HL-60/S4 (cell line): ENCODE measurements around the gene FETUB.

Source experiments
- in situ Hi-C: fragments of 300-500 bp; cut with MboI; formaldehyde crosslinking; loops from 2 replicates; pipeline ENCODE4 v1.14.3; 2022; ENCODE audit warnings: low sequenced_read_pairs

FETUB gene

DNA sequence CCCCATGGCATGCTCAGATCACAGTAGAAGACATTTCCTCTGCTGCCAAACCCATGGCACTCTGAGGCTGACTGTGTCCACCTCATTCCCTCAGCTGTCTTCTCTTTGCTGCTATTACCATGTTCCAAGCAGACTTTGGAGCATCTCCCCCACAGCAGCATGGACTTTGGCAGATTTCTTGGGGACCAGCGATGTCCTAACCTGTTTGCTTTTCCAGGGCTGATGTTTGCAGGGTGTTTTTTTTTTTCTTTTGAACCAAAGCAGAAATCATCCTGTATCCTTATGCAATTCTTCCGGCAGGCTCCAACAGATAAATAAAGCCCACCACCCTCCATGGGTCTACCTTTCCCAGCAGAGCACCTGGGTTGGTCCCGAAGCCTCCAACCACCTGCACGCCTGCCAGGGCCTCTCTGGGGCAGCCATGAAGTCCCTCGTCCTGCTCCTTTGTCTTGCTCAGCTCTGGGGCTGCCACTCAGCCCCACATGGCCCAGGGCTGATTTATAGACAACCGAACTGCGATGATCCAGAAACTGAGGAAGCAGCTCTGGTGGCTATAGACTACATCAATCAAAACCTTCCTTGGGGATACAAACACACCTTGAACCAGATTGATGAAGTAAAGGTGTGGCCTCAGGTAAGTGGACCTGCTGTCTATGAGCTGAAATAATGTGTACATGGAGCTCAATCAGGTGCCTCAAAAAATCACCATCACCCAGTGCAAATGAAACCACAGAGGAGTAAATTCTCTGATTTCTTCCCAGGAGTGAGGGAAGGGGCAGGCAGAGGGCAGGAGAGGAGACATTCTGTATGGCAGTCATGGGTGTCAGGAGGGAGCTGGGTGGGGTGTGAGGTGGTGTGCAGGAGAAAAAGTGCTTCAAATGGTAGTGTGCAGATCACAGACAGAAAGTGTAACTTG, 27.2 kb upstream of the FETUB start, which contains the start of gene AHSG:
TSS of gene AHSG (plus strand) at position 340 of the 916 bp plus-strand sequence. CDS start at position 422, 82 bp downstream.
- in situ Hi-C loops = loop anchor here (25.0 kb wide), 1 partner anchor 199 kb away; the partner anchor contains the start of gene RFC4

DNA sequence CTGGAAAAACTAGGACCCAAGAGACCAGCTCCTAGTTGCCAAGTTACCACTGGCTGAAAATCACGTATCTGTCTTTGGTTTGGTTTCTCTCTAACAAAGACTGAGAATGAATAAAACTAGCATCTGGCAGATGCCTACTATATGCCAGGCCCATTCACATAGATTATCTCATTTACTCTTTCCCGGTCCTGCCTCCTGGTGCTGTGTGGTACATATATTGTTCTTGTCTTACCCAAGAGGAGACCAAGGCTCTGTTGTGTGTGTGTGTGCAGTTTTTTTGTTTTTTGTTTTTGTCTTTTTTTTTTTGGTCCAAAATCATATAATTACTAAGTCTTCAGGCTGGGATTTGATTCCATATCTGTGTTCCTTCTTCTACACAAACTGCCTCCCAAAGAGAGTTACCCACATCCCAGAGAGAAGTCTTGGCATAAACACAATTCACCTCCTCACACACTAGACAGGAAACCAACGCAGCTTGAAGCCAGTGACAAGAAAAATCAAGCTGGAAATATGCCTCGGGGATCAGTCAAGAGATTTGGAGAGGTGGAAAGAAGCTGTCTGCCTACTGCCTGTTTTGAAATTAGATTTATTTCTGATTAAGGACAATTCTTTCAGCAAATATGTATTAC, 26.4 kb upstream of the FETUB start:
- in situ Hi-C loops = loop anchor here (25.0 kb wide), 1 partner anchor 199 kb away; the partner anchor contains the start of gene RFC4

DNA sequence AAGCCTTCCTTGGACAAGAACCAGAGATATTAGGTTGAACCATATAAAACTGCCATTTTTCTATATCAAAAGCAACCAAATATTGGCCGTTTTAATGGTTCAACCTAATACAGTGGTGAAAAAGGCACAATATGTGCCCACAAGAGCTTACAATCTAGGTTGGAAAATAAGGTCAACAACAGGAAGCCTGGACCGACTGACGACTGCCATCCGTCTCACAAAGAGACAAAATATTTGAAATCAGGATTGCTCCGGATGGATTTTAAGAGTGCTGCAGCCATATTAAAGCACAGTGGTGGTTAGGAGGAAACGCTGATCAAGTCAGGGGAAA, 26.0 kb upstream of the FETUB start:
- in situ Hi-C loops = loop anchor here (25.0 kb wide), 1 partner anchor 198 kb away; the partner anchor contains the start of gene RFC4

DNA sequence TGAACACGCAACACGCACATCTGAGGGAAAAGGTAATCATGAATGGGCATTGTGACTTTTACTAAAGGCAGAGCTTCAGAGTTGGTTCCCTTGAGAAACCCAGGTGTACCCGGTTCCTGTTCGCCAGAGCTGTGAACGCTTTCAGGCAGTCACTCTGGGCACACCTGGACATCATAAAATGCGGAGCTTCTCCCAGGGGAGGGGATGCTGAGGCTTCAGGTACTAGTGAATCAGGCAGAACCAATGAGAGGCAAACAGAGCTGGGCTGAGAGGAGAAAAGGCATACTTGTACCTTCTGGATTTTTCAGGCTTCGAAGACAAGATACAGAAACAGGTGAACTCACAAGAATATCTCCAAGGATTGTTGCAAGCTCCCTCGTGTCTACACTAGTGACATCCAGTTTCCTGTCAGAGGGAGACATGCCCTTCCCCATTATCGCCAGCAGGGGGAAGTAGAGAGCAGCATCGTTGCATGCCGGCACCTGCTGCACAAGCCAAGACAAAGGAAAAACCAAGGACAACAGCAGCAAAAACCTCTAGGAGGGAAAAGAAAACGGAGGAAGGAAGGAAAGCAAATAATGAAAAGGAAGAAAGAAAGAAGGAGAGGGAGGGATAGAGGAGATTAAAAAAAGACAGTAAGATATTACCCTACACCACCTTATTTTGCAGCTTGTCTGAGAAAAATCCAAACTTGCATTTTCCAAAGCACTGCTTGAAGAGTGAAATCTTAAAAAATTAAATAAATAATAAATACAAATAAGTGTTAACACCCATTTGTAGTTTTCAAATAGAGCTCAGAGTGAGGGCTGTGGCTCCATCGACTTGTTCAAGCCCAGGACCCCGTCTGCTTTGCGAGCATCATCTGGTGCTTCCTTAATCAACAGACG, 25.4 kb upstream of the FETUB start:
- in situ Hi-C loops = loop anchor here (25.0 kb wide), 1 partner anchor 197 kb away; the partner anchor contains the start of gene RFC4

DNA sequence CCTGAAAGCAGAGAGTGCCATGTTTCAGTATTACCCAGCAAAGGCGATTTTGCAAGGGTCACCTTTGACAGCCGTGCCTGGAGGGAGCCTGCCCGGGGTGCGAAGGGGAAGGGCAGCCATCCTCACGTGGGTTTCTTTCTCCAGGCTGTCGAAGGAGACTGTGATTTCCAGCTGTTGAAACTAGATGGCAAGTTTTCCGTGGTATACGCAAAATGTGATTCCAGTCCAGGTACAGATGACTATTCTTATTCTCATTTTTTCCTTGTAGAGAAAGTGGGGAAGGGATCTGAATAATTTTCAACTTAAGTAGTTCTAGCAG, 23.9 kb upstream of the FETUB start:
- in situ Hi-C loops = loop anchor here (25.0 kb wide), 1 partner anchor 196 kb away; the partner anchor contains the start of gene RFC4

DNA sequence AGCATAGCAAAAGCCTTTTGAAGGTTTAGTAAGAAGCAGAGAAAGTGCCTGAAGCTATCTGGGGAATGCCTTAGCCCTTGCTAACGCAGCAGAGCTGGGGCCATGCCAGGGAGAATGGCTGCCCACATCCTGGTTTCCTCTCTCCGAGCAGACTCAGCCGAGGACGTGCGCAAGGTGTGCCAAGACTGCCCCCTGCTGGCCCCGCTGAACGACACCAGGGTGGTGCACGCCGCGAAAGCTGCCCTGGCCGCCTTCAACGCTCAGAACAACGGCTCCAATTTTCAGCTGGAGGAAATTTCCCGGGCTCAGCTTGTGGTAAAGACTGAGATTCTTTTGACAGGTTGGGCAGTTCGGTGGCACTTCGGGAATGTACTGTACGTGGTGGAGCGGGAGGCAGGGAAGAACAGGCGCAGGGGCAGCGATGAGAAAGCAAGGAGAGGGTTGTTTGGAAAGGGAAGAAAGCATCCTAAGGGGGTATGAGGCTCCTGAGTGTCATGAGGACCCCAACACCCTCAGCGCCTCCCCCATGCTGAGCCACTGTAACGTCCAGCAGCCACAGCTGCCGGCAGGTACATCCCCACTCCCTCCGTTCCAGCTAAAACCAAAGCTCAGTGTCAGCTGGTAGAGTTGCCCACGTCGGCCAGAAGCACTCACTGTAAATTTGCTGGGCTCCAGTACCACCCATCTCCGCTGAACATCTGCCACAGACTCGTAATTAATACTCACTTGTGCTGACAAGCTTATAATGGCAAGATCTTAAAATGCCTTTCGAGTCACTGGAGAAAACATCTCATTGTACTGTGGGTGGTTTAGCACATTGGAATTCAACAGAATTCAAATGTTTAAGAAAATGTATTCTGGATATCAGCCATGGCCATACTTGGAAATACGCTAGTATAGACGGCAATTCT, 22.9 kb upstream of the FETUB start:
- in situ Hi-C loops = loop anchor here (25.0 kb wide), 1 partner anchor 195 kb away; the partner anchor contains the start of gene RFC4

DNA sequence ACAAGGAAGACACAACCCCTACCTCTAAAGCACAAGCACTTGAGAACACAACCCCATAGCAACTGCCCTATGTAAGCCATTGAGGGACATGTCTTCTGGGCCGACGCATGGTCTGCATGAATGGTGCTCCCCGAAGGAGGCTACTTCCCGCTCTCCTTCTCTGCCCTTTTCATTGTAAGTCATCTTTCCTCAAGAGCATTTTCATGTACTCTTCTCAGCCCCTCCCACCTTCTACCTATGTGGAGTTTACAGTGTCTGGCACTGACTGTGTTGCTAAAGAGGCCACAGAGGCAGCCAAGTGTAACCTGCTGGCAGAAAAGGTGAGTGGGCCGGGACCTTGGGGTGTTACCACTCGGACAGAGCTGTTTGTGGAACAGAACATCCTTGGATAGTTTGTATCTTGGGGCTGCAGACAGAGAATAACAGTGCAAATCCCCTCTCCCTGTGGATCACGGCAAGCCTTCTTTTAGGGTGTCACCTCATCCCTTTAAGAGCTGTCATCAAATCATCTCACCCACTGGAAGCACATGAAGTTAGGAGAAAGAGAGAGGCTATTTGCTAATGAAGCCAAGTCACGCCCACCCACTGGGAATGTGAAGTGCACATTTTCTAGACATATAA, 21.8 kb upstream of the FETUB start:
- in situ Hi-C loops = loop anchor here (25.0 kb wide), 1 partner anchor 194 kb away; the partner anchor contains the start of gene RFC4

DNA sequence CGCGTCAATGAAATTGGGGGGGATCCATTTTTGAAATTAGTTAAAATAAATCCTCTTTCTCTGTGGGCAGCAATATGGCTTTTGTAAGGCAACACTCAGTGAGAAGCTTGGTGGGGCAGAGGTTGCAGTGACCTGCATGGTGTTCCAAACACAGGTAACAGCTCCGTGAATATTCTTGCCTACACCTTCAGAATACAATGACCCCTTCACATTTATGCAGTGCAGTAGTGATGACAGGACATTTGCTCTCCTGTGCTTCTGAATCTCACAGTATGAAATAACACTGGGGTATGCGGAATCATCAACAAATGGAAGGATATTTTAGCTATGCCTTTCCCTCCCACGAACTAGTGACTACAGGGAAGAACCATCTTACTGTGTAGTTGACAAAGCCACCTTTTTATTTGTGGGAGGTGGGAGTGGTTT, 20.4 kb upstream of the FETUB start:
- in situ Hi-C loops = loop anchor here (25.0 kb wide), 1 partner anchor 193 kb away; the partner anchor contains the start of gene RFC4

DNA sequence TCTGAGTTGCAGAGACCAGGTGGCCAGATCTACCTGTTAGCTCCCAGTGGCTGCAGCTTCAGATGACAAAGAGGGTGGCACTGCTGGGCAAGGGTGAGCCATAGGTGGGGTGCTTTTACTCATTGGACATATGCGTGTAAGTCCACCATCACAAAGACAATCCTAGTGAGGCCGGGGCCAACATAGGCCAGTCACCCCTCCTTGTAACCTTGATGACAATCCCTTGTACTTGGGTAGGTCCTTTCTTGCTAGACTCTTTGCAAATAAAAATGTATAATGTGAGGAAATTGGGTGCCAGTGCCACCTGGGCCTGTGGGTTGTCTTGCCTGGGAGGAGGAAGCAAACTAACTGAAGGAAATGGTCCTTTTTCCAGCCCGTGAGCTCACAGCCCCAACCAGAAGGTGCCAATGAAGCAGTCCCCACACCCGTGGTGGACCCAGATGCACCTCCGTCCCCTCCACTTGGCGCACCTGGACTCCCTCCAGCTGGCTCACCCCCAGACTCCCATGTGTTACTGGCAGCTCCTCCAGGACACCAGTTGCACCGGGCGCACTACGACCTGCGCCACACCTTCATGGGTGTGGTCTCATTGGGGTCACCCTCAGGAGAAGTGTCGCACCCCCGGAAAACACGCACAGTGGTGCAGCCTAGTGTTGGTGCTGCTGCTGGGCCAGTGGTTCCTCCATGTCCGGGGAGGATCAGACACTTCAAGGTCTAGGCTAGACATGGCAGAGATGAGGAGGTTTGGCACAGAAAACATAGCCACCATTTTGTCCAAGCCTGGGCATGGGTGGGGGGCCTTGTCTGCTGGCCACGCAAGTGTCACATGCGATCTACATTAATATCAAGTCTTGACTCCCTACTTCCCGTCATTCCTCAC, 19.7 kb upstream of the FETUB start:
- in situ Hi-C loops = loop anchor here (25.0 kb wide), 1 partner anchor 192 kb away; the partner anchor contains the start of gene RFC4

DNA sequence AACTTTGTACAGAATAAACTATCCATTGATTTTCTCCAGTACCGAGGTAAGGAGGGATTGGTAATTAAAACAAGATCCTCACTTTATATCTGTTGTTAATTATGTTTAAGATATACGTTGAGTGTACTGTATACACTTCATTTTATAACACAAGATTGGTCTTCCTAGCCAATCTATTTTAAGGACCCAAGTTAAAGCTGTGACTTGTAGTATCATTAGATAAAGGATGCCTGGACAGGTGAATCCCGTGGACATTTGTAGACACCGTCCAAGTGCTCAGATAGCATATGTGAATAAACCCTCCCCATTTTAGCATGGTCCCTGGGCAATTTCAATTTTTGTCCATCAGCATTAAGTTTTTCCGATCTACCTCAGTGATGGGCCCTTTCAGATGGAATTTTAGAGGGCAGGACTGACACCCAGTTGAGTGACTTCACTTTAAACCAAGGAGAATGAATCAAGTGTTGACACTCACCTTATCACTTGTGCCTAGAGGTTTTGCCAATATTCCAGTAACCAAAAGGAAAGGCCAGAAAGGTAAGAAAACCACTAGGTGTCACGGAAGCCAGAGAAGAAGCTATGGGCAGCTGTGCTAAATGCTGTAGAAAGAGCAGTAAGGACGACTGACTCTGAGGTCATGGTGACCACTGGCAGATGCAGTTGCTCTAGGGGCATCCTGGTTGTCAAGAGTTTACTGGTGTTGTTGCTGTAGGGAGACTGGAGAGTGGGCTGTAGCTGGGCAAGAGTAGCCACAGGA, 18.1 kb upstream of the FETUB start:
- in situ Hi-C loops = loop anchor here (25.0 kb wide), 1 partner anchor 190 kb away; the partner anchor contains the start of gene RFC4

DNA sequence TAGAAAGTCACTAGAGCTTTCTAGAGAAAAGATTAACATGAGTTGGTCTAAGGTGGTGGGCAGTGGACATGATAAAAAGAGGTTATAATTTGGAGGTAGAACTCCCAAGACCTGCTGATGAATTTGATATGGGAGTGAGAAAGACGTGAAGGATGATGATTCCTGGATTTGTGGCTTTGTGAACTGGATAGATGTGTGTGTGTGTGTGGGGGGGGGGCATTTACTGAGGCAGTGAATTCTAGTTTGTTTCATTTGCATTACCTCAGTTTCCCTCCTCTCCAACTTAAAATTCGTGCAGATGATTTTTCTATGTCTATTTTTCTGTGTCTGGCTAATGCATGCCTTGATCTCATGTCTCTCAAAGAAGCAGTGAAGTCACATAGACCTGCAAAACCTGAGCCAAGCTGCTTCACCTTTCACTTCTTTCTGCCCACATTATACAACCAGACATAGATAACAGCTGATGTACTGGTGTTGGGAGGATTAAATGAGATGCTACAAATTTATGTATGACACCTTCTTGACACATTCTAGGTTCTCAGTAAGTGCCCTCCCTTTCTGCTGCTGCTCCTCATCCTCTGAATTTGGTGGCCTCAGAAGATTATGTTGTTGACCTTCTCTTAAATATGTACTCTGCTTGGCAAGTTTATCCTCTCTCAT, 17.4 kb upstream of the FETUB start:
- in situ Hi-C loops = loop anchor here (25.0 kb wide), 1 partner anchor 190 kb away; the partner anchor contains the start of gene RFC4

DNA sequence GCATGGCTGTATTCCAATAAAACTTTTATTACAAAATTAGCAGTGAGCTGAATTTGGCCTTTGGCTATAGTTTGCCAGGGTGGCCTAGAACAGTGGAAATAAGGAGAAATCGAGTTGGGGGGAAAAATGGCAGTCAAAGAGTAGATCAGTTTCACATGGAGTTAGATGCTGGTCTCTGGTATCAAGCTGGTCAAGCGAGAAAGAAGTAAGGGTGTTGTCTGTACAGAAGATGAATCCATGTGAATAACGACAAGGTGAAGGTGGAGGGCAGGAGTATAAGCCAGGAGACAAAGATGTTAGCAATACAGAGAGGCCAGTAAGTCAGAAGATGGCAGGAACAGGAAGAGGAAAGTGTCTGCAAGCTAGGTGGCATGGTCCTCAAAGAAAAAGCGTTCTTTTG, 15.6 kb upstream of the FETUB start:
- in situ Hi-C loops = loop anchor here (25.0 kb wide), 1 partner anchor 188 kb away; the partner anchor contains the start of gene RFC4

DNA sequence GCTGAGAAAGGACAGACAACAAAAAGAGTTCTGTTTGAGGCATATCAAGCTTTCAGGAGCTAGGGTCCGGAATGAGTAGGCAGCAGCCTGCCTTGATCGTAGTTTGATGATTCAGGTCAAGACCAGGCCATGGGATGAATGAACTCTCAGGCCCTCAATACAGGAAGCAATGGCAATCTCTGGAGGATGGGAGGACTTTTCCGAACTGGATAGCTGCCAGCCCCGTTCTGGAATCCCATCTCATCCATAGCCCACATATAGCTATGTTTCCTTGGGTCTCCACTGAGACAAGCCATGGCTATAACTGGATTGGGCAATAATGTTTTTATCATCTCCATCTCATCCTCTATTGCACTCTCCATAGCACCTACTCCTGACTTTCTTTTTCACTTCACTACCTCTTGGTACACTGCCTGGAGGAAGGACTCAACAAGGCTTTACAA, 14.6 kb upstream of the FETUB start:
- in situ Hi-C loops = no loop called here

DNA sequence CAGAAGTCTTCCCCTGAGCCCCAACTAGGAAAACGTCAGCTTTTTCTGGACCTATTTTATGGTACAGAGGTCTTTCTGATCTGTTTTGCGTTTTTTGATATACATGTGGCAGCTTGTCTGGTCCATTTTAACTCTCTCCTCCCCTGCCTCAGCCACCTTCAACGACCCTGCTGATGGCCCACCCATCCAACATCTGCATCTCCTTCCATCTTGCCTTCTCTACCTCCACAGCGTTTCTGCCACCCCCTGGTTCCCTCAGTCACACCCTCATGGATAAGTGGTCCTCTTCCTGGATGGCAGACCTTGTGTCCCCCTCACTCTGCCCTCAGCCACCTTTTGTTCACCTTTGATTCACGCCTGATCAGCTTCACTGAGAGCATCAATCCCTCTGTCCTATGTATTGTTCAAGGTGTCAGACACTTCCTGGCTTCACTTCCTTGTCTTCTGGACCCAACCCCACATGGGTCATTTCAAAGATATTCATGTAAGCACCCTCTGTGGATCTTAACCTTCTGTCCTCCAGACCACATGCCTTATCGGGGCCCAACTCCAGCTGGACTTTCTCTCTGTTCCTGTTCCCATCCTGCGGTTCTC, 13.8 kb upstream of the FETUB start:
- in situ Hi-C loops = no loop called here

DNA sequence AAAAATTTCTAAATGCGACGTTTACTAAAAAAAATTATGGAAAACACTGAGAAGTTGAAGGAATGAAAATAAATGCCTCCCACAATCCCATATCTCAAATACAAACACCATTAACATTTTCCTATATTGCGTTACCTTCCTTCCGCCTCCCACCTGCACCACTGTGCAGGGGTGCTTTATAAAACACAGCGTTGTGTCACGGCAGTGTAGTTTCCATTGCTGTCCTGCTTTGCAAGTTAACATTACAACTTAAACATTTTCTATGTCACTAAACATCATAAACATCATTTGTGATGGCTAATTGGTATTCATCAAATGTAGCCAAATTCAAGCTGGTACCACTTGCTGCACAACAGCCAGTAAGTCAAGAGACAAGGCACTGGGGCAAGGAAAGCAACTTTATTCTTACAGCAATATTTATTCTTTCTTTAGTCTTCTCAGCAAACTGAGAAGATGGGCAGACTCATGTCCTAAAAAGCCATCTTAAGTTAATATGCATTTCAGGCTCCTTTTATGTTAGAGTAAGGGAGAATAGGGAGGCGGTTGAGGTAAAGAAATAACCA, 12.3 kb upstream of the FETUB start:
- in situ Hi-C loops = no loop called here

DNA sequence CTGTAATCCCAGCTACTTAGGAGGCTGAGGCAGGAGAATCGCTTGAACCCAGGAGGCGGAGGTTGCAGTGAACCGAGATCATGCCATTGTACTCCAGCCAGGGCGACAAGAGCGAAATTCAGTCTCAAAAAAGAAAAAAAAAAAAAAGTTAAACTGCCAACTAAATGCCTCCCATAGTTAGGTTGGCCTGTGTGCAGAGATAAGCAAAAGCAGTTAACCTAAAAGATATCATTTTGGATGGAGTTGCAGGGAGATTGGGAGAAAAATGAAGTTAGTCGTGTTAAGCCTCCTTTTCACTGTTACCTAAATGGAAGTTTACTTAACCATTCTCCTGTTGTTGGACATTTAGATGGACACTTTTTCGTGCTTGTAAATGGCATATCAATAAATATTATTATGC, 11.4 kb upstream of the FETUB start:
- in situ Hi-C loops = no loop called here
